Keratinocyte (primary cell): ENCODE measurements around the gene GRHL3. TPM values are rescaled to one million over a fixed set of nuclear protein-coding genes. Genes with fewer than 3 reads are reported as not detected.
A peak's percentile ranks its signal among the peaks of the same experiment; 100 is the strongest.

ENCODE experiments used
- DNase-seq: peaks from one replicate; pipeline ENCODE4 v3.0.0-alpha.2; 2011; ENCODE audit warnings: low read depth, missing footprints, low spot score
- FAIRE-seq: peaks from 2 replicates; lab custom pipeline; 2011; peaks lifted over from hg19 to GRCh38; lab: Jason Lieb, UNC
- H2AFZ ChIP-seq: 2 replicates; pipeline ENCODE4 v1.6.0; 2012; ENCODE audit warnings: low read length, control low read depth, inconsistent platforms; ENCODE audit not compliant: control insufficient read depth
- H3K27ac ChIP-seq: 2 replicates; pipeline ENCODE4 v1.5.1; 2011; ENCODE audit warnings: low read length; ENCODE audit not compliant: control insufficient read depth, insufficient read depth
- H3K27me3 ChIP-seq: 3 replicates; pipeline ENCODE4 v1.6.0; 2011; ENCODE audit warnings: low read length; ENCODE audit not compliant: control insufficient read depth, insufficient read depth; ENCODE audit errors: extremely low read depth
- H3K36me3 ChIP-seq, 2 experiments: 2 replicates in 1 of 2; 3 replicates in 1 of 2; pipeline ENCODE4 v1.5.1; 2011; ENCODE audit warnings: low read length in 2 of 2, mild to moderate bottlenecking in 1 of 2; ENCODE audit not compliant: control insufficient read depth in 2 of 2, insufficient read depth in 2 of 2; ENCODE audit errors: extremely low read depth in 1 of 2
- H3K4me1 ChIP-seq: 3 replicates; pipeline ENCODE4 v1.5.1; 2011; ENCODE audit warnings: low read length; ENCODE audit not compliant: control insufficient read depth, insufficient read depth; ENCODE audit errors: extremely low read depth
- H3K4me2 ChIP-seq: 3 replicates; pipeline ENCODE4 v1.6.0; 2011; ENCODE audit warnings: low read depth, low read length; ENCODE audit not compliant: control insufficient read depth, insufficient read depth; ENCODE audit errors: extremely low read depth
- H3K4me3 ChIP-seq, 3 experiments: fragments of 200-600 bp in 1 of 3; sonication (generic) in 1 of 3; 2 replicates in 2 of 3; 3 replicates in 1 of 3; pipeline ENCODE4 v1.5.1; 2011 to 2016; ENCODE audit warnings: low read length in 3 of 3, mild to moderate bottlenecking in 3 of 3, control low read depth in 2 of 3, inconsistent platforms in 1 of 3, low read depth in 1 of 3, mixed read lengths in 1 of 3, mixed run types in 1 of 3, moderate library complexity in 1 of 3; ENCODE audit not compliant: control insufficient read depth in 2 of 3, insufficient read depth in 2 of 3; ENCODE audit errors: extremely low read depth in 1 of 3
- H3K79me2 ChIP-seq: 2 replicates; pipeline ENCODE4 v1.6.0; 2012; ENCODE audit warnings: low read length; ENCODE audit not compliant: control insufficient read depth, insufficient read depth
- H3K9ac ChIP-seq: 3 replicates; pipeline ENCODE4 v1.6.0; 2011; ENCODE audit warnings: low read length; ENCODE audit not compliant: control insufficient read depth, insufficient read depth; ENCODE audit errors: extremely low read depth
- H3K9me1 ChIP-seq: 3 replicates; pipeline ENCODE4 v1.6.0; 2011; ENCODE audit warnings: low read length; ENCODE audit not compliant: control insufficient read depth, insufficient read depth; ENCODE audit errors: extremely low read depth
- H3K9me3 ChIP-seq: 2 replicates; pipeline ENCODE4 v1.5.1; 2012; ENCODE audit warnings: low read depth, low read length; ENCODE audit not compliant: control insufficient read depth
- H4K20me1 ChIP-seq: 3 replicates; pipeline ENCODE4 v1.6.0; 2011; ENCODE audit warnings: low read length; ENCODE audit not compliant: control insufficient read depth, insufficient read depth; ENCODE audit errors: extremely low read depth
- CTCF ChIP-seq, 3 experiments: IDR thresholded peaks in 1 of 3; conservative IDR thresholded peaks in 1 of 3; optimal IDR thresholded peaks in 1 of 3; 2 replicates in 2 of 3; 3 replicates in 1 of 3; pipeline versions ENCODE3 to v1.5.1; 2011; ENCODE audit warnings: low read length in 3 of 3, mild to moderate bottlenecking in 3 of 3, moderate library complexity in 2 of 3, control low read depth in 1 of 3, inconsistent platforms in 1 of 3; ENCODE audit not compliant: insufficient read depth in 2 of 3; ENCODE audit errors: extremely low read depth in 1 of 3
- EZH2 ChIP-seq: IDR thresholded peaks from one replicate; pipeline ENCODE4 v1.6.1; 2012; ENCODE audit warnings: inconsistent platforms, mild to moderate bottlenecking, low read length, moderate library complexity
- dilution Hi-C: fragments of 300-500 bp; cut with MboI; formaldehyde crosslinking; loops from one replicate; pipeline ENCODE4 v1.7.0; 2020; ENCODE audit warnings: low sequenced_read_pairs; ENCODE audit not compliant: extremely low pct_ligation_motif_present
- polyA plus RNA-seq, 5 experiments: library from polyadenylated mRNA; depleted of rRNA in 3 of 5; stranded (reverse) in 3 of 5; stranded (forward) in 1 of 5; unstranded in 1 of 5; fragments of >200 nt; gene quantifications; 1 replicate in 1 of 5; 2 replicates in 3 of 5; 3 replicates in 1 of 5; pipeline versions ENCODE4 v1.2.1 to v1.2.3, GENCODE V29; 2011 to 2012; ENCODE audit warnings: missing spikeins in 2 of 5, low read depth in 1 of 5, low replicate concordance in 1 of 5

The GRHL3 gene
- polyA plus RNA-seq, 1 donor (not counting 4 experiments of a cell fraction or from before 2014, with no cell fraction given), result 13.0 TPM

DNA sequence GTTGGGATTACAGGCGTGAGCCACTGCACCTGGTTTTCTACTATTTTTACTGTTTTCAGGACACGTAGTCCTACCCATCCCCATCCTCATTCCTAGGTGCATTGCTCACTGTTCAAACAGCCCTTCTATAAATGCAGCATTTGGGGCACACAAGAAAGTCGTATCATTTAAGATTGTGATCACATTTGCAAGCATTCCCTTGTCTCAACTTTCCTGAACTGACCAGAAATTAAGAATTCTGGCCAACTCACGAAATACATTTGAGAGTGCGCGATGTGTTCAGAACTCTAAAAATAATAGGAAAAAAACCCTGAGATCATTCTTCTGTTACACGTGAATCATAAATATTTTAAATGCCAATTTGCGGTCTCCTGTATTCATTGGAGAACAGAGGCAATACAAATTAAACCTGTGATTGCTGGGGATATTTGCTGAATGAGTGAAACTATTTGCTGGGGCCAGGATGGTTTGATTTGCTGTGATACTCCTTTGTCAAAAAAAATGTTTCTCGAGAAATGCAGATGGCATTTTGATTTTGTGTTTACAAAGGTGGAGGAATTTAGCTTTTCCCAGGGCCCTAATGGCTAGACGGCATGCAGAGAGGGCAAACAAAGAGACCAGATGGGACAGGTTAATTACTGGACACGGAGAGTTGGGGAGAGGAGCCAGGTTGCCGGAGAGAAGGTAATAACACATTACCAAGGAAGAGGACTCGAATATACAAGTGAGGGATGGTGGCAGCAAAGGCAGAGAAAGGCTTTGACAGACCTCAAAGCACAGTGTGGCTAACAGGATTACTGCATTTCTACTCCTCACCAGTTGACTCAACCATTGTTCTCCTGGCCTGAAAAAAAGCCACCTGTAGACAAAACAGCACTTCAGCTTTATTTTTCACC, 56.0 kb downstream of the GRHL3 start:
- DNase-seq (no peak), FAIRE-seq (peak; percentile 67)
- Histone ChIP-seq H3K9me1 (peaks cover 4% of the 10 kb centered on the region), H3K4me1 (peaks cover 24% of the 10 kb centered on the region), H4K20me1 (no peaks in the 10 kb centered on the region), H3K4me2 (no peak overlapping the region), H3K9ac (no peak overlapping the region), H3K9me3 (no peaks in the 10 kb centered on the region), H3K4me3 (no peak overlapping the region), H2AFZ (no peak overlapping the region), H3K79me2 (no peaks in the 10 kb centered on the region), H3K27ac (no peak overlapping the region), H3K36me3 (peaks cover 2 to 15% of the 10 kb centered on the region in 2 experiments), H3K27me3 (no peaks in the 10 kb centered on the region)
- no peak for TF ChIP-seq EZH2
- no peak for TF ChIP-seq CTCF (optimal IDR thresholded peaks at IDR 0.05 in 1 of 3, IDR thresholded peaks at IDR 0.05 in 1 of 3, conservative IDR thresholded peaks at IDR 0.05 in 1 of 3; ENCODE audit: extremely low read depth in 1 of 3, insufficient read depth in 2 of 3, low read length in 3 of 3)
- dilution Hi-C loops, result no loop called here

- TF ChIP-seq CTCF (optimal IDR thresholded peaks at IDR 0.05 in 1 of 3, IDR thresholded peaks at IDR 0.05 in 1 of 3, conservative IDR thresholded peaks at IDR 0.05 in 1 of 3; ENCODE audit: extremely low read depth in 1 of 3, insufficient read depth in 2 of 3, low read length in 3 of 3) (no peak), EZH2 (no peak)
- peaks cover 37% of the 10 kb centered on the region for H3K4me1 ChIP-seq
- H3K9me1 ChIP-seq, result peaks cover 4% of the 10 kb centered on the region
- FAIRE-seq (peak; percentile 96), DNase-seq (no peak)
- peak overlapping the region; percentile 82 for H3K27ac ChIP-seq
- H3K79me2 ChIP-seq, result no peaks in the 10 kb centered on the region
- H3K9me3 ChIP-seq, result no peaks in the 10 kb centered on the region
- H4K20me1 ChIP-seq, result no peaks in the 10 kb centered on the region
- dilution Hi-C loops, result no loop called here
- peaks cover 6 to 20% of the 10 kb centered on the region in 2 experiments for H3K36me3 ChIP-seq
- peak overlapping the region; percentile 31 for H2AFZ ChIP-seq
- H3K4me2 ChIP-seq, result peak overlapping the region; percentile 87
- peak overlapping the region; percentile 52 for H3K9ac ChIP-seq
- no peaks in the 10 kb centered on the region for H3K27me3 ChIP-seq
- peak overlapping the region in 2 of 3 experiments; percentile 30 to 40 for H3K4me3 ChIP-seq
Observed at GRCh38 chr1:24379733-24380315, 60.7 kb downstream of the GRHL3 start.
